GM18498 (cell line): ENCODE data around the gene PPIAL4G.
"Not testable (repeated sequence)": the region's sequence is repeated elsewhere in the genome, so short reads cannot be mapped to it uniquely, and the experiment has no call there.

Experiments
- ATAC-seq: cut with Tn5 transposase; IDR thresholded peaks from one replicate; pipeline ENCODE4 v1.9.1; 2021; ENCODE audit warnings: mild to moderate bottlenecking, moderate library complexity; ENCODE audit not compliant: unreplicated experiment

PPIAL4G gene

DNA sequence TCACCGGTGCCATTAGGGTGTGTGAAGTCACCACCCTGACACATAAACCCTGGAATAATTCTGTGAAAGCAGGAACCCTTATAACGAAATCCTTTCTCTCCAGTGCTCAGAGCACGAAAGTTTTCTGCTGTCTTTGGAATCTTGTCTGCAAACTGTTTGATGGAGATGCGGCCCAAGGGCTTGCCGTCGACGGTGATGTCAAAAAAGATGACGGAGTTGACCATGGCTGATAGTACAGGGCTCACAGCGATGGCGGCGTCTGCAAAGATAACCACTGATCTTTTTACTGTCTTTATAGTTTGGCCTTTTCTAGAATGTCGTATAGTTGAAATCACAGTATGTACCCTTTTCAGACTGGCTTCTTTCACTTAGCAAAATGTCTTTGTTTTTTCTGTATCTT, at the start of gene PPIAL4G:
PPIAL4G (minus strand) TSS at position 274 of the 400 bp plus-strand sequence; CDS start at position 224, 50 bp downstream.
- ATAC-seq, result not testable (repeated sequence)

DNA sequence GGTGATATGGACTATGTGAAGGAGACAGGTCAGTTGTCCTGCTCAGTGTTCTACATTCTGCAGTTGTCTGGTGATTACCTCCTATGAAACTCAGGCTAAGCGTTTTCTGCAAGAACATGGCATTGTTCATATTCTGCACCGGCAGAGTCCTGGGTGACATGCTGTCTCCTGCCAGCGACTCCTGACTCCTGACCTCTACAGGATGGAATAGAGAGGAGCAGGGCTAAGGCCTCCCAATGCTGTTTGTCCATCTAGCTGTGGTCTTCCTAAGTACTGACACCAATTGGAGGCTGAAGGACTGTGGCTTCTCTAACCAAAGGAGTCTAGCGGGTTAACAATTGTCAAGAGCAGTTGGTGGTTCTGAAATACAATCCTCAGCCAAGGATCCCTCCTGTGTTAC, 49.1 kb upstream of the PPIAL4G start:
- not testable (repeated sequence) for ATAC-seq

DNA sequence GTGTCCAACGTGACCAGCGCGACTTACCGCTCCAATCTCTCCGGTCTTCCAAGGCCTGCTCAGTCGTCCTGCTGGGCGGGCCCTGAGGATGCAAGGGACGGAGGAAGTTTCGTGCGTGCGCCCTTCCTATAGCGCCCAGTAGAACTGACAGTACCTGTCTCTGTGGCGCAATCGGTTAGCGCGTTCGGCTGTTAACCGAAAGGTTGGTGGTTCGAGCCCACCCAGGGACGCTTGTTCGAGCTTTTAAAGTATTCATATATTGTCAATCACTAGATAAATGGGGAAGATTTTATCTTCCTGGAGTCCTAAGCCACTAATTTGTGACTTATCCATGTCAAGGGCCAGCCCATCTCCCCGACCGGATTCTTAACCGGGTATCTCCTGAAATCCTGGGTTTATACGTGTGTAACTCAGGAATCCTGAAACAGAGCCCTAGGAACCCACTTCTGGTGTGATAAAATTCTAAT, 46.0 kb upstream of the PPIAL4G start:
- ATAC-seq, result not testable (repeated sequence)

DNA sequence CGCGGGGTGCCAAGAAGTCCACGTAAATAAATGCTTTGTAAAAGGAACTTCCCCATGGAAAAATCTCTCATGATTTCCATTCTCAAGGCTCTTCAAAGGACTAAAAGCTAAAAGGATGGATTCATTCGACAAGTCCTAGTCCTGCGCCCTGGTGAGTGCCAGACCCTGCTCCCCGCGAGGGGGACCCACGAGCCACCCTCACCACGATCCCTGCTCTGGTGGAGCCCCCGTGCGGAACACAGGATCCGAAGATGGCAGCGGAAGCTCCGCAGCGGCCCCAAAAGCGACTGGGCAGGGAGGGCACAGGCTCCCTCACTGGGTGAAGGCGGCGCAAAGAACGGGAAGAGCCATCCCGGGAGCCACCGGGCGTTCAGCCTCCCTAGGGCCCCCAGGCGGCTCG, 45.5 kb upstream of the PPIAL4G start:
- not testable (repeated sequence) for ATAC-seq

DNA sequence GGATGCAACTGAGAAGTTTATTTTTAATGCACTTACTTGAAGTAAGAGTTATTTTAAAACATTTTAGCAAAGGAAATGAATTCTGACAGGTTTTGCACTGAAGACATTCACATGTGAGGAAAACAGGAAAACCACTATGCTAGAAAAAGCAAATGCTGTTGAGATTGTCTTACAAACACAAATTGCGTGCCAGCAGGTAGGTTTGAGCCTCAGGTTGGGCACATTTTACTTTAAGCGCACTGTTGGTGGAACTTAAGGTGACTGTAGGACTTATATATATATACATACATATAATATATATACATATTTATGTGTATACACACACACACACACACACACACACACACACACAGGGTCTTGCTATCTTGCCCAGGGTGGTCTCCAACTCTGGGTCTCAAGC, 43.5 kb upstream of the PPIAL4G start:
- ATAC-seq, result not testable (repeated sequence)

DNA sequence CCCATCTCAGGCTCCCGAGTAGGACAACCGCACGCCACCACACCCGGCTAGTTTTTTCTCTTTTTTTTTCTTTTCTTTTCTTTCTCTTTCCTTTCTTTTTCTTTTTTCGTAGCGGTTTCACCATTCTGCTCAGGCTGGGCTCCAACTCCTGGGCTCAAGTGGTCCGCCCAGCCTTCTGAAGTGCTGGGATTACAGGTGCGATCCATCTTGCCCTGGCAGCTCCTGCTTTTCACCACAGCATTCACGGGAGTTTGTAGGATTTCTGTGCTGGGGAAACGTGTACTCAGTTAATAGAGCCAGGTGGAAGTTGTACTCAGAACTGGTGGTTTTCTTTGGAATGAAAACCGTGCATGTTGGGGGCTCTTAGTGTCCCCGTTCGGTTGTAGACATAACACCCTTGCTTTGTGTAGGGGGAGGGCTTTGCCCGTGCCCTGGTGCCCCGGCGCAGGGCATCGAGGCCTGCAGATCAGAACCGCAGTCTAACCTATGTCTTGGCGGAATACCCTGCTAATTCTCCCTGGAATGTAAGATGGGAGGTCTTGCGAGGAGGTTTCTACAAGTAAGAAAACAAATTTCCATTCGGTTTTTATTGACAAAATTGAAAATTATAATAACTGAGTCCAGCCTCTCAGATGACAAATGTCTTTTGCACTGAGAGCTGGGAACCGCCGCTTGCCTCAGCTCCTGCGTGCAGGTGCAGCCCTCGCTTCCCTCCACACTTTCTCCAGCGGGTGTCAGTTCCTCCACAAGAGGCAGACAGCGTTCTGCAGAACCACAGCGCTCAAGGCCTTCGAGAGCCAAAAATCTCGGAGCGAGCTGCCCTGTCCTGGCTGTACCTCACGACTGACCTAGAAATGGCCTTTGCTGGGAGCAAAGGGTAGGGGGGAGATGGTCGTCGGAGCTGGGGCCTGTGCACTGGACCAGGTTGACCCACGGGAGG, 40.4 kb upstream of the PPIAL4G start:
- peak; percentile 3 for ATAC-seq

GRCh38 chr1:148522561-148523204, 39.6 kb upstream of the PPIAL4G start:
- ATAC-seq, result peak; percentile 85

DNA sequence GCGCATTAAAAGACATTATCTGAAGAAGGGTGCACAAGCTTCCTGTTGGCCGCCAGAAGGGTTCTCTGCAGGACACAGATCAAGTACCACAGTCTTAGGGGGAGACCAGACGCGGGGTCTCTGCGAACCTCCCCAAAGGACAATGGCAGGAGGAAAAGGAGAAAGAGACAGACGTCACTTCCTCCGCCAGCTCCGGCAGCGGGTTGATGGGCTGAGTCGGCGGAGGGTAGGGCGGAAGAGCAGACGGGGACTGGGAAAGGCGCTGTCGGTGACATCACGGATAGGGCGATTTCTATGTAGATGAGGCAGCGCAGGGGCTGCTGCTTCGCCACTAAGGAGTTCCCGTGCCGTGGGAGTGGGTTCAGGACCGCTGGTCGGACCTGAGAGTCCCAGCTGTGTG, 39.0 kb upstream of the PPIAL4G start:
- peak; percentile 62 for ATAC-seq

DNA sequence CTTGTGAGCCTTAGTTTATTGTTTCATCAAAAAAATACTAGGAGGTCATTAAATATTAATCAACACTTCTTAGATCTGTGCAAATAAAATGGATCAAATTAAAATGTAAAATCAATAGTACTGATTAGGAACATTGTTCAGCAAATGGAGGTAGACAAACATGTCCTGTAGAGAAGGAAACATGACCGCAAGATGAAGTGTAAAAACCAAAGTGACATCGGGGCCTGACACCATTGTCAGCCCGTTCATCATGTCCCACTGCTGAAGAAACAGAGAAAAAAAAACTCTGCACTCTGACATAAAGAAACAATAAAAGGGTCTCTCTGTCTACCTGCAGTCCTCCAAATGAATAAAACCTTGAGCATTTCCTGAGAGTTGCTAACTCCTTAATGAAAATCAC, 31.2 kb upstream of the PPIAL4G start:
- ATAC-seq, result not testable (repeated sequence)

- ATAC-seq, result not testable (repeated sequence)
These were observed 29.6 kb upstream of the PPIAL4G start for GRCh38 chr1:148512571-148513184.

DNA sequence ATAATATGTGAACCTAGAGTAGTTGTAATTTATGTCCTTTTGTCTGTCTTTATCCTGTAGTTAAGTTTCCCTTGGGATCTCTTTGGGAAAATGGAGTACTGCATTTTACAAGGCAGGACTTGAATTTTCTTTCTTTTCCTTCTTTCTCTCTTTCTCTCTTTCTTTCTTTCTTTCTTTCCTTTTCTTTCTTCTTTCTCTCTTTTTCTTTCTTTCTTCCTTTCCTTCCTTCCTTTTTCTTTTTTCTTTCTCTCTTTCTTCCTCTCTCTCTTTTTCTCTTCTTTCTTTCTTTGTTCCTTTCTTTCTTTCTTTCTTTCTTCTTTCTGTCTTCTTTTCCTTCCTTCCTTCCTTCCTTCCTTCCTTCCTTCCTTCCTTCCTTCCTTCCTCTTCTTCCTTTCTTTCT, 10.8 kb upstream of the PPIAL4G start:
- ATAC-seq, result not testable (repeated sequence)

DNA sequence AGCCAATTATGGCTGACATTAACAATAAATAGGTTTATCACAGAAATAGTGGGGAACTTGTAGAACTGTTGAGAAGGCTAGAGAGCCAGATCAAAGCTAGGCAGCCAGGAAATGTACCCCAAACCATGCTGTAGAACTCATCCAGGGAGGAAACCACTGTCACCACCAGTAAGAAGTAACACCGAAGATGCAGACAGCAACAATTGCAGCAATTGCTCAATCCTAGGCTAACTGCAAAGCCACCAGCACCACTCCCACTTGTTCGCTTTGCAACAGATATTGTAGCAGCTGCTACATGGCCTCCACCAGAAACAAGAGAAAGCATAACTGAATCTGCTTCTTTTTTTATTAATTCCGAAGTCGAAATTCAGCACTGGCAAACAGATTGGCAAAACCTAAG, 2.0 kb downstream of the PPIAL4G start:
- not testable (repeated sequence) for ATAC-seq

DNA sequence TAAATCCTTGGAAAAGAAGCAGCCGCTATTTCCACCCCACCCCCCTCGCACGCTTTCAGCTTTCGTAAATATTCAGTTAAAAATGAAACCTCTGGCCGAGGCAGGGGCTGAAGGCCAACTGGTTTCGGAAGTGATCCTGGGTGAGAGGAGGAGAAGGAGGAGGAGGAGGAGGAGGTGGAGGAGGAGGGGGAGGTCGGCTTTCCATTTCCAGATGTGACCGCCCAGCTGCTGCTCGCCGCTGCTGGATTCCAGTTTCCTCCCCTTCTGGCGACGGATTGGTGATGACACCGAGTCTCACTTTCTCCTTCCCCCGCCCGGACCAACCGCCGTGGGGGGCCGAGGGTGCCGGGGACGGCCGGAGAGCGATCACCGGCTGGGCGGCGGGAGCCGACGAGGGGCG, 23.4 kb downstream of the PPIAL4G start:
- ATAC-seq, result not testable (repeated sequence)

- not testable (repeated sequence) for ATAC-seq
These were observed 24.1 kb downstream of the PPIAL4G start for GRCh38 chr1:148458901-148459581.

DNA sequence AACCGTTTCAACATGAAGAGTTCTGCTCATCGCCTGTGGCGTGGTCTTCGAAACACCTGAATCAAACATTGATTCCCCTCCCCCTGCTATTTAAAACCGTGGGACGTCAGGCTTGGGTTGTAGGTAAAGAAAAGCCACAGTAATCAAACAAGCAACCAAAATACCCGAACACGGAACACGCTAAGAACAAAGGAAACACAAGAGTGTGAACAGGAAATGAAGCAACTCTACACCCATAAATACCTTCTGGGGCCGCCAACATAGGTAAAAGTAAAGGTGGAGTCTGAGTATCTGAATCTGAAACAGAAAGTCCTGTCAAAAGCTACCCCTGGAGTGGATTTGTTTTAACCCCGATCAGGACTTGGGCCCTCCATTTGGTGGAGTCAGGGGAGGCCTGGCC, 24.7 kb downstream of the PPIAL4G start:
- ATAC-seq, result not testable (repeated sequence)

GRCh38 chr1:148452845-148453244, 30.3 kb downstream of the PPIAL4G start:
- ATAC-seq, result not testable (repeated sequence)

- ATAC-seq, result not testable (repeated sequence)
These were observed 43.3 kb downstream of the PPIAL4G start for GRCh38 chr1:148439654-148440325.

DNA sequence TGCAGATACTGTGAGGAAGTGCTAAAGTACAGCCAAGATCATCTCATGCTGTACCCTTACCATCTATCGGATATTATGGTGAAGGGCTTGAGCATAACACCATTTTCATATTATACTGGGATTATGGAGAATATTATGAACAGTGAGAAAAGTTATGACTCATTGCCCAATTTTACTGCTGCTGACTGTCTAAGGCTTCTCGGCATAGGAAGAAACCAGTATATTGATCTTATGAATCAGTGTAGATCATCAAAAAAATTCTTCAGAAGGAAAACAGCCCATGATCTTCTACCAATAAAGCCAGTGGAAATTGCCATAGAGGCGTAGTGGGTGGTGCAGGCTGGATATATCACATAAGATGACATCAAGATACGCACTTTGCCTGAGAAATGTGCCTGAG, 47.7 kb downstream of the PPIAL4G start:
- no peak for ATAC-seq

DNA sequence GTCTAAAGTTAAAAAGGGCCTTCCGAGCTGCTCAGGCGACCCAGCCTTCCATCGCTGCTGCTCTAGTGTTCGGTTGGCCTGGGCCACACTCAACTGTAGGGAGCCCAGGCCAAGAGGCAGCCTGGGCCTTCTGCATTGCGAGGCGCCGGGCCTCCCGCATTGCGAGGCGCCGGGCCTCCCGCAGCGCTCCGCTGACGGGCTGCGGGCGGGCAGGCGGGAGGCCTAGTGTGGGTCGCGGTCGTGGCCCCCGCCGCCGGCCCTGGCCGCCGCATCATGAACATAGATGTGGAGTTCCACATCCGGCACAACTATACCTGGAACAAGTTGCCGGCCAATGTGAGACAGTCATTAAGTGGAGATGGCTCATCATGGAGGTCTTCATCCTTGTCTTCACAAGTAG, 48.3 kb downstream of the PPIAL4G start:
- no peak for ATAC-seq

DNA sequence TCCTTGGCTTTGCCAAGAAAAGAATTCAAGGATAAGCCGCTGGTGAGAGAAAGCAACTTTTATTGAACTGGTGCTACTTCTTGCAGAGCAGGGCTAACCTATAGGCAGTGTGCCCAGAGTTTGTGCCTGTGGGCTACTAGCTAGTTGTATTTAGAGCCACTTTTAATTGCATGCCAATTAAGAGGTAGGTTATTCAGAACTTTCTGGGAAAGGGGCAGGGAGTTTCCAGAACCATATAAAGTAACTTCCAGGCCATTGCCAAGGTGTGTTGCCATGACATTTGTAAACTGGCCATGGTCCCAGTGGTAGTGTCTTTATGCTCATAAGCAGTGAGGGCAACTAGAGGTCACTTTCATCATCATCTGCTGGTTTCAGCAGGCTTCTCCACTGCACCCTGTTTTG, 50.2 kb downstream of the PPIAL4G start:
- not testable (repeated sequence) for ATAC-seq
